Measurements from ENCODE around the gene SEMA3C.

Gene SEMA3C

DNA sequence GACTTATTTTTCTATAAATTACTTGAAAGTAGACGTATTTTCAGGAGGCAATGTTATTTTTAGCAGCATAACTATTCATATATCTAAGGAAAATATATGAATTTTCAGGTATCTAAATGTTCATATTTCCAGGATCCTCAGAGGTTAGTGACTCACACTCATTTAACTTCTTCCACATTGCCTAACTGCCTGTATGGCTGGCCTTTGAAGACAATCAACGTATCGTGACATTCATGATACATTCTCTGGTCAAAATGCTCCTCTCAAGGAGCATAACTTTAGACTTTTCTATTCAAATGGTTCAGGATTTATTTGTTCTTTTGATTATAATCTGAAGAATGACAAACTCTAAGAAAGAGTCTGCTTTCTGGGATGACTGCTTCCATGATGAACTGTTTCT, 89.3 kb downstream of the SEMA3C start:
- no peaks in the 10 kb centered on the region for H3K4me1 ChIP-seq (ENCODE audit: control insufficient read depth, insufficient read depth, low read length, poor library complexity, severe bottlenecking)
- no peak overlapping the region for H3K27ac ChIP-seq (ENCODE audit: insufficient read depth, low read length, poor library complexity, severe bottlenecking)
- no peaks in the 10 kb centered on the region for H3K9me3 ChIP-seq (ENCODE audit: control insufficient read depth, low read length)
- no peaks in the 10 kb centered on the region for H3K36me3 ChIP-seq (ENCODE audit: control insufficient read depth, insufficient read depth, low read length)
- no peak for DNase-seq
- H3K4me3 ChIP-seq (ENCODE audit: insufficient read depth, low read depth, low read length, poor library complexity, severe bottlenecking): no peak overlapping the region
- no peaks in the 10 kb centered on the region for H3K27me3 ChIP-seq (replicated peaks; ENCODE audit: control insufficient read depth, insufficient read depth, low read length, poor library complexity, severe bottlenecking)

DNA sequence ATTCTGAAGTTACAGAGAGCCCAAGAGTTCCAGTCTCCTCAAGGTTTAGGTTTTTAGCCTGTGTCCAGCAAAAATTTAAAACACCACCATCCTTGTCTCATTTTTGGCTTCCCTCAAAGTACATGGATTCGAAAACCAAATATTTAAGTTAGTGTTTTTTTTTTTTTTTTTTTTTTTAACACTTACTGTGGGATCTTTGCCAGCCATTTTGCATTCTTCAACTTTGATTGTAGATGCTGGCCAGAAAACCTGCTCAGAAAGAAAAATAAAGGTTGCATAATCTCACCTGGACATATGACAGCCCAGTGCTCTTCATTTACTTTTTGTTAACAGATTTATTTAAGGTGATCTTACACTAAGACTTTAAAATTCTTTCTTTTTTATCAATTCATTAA, 91.6 kb downstream of the SEMA3C start:
- Histone ChIP-seq H3K27me3 (replicated peaks; ENCODE audit: control insufficient read depth, insufficient read depth, low read length, poor library complexity, severe bottlenecking) (no peaks in the 10 kb centered on the region), H3K27ac (ENCODE audit: insufficient read depth, low read length, poor library complexity, severe bottlenecking) (no peak overlapping the region), H3K4me3 (ENCODE audit: insufficient read depth, low read depth, low read length, poor library complexity, severe bottlenecking) (no peak overlapping the region), H3K36me3 (ENCODE audit: control insufficient read depth, insufficient read depth, low read length) (no peaks in the 10 kb centered on the region), H3K9me3 (ENCODE audit: control insufficient read depth, low read length) (no peaks in the 10 kb centered on the region), H3K4me1 (ENCODE audit: control insufficient read depth, insufficient read depth, low read length, poor library complexity, severe bottlenecking) (no peaks in the 10 kb centered on the region)
- no peak for DNase-seq

DNA sequence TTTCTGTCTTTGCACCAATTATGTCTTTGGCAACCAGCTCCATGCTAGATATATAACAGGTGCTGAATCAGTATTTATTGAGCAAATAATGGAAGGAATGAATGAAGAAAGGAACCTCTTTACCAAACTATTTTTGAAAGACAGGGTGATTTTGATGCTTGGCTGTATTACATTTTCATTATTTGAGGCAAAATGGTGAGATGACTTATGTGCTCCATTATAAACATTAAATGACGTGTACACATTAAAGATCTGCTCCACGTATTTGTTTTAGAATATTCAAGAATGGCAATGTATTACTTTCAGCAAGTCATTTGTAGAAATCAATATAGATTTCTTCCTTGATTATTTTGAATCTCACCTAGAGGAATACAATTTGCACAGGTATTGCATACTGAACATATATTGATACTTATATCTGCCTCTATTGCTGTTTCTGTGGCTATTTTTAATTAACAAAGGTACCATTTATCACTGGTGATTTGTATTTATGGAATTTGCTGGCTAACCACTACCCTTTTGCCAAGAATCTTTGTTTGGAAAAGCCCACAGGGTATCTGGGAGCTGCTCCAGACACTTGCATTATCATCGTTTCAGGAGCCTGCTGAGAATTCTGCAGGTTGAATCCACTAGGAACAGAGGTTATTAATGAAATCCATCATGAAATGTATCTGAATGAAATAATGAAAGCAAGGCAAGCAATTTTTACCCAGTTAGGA, 92.2 kb downstream of the SEMA3C start:
- Histone ChIP-seq H3K36me3 (ENCODE audit: control insufficient read depth, insufficient read depth, low read length) (no peaks in the 10 kb centered on the region), H3K4me1 (ENCODE audit: control insufficient read depth, insufficient read depth, low read length, poor library complexity, severe bottlenecking) (no peaks in the 10 kb centered on the region), H3K9me3 (ENCODE audit: control insufficient read depth, low read length) (no peaks in the 10 kb centered on the region), H3K27me3 (replicated peaks; ENCODE audit: control insufficient read depth, insufficient read depth, low read length, poor library complexity, severe bottlenecking) (no peaks in the 10 kb centered on the region), H3K4me3 (ENCODE audit: insufficient read depth, low read depth, low read length, poor library complexity, severe bottlenecking) (no peak overlapping the region), H3K27ac (ENCODE audit: insufficient read depth, low read length, poor library complexity, severe bottlenecking) (no peak overlapping the region)
- no peak for DNase-seq

DNA sequence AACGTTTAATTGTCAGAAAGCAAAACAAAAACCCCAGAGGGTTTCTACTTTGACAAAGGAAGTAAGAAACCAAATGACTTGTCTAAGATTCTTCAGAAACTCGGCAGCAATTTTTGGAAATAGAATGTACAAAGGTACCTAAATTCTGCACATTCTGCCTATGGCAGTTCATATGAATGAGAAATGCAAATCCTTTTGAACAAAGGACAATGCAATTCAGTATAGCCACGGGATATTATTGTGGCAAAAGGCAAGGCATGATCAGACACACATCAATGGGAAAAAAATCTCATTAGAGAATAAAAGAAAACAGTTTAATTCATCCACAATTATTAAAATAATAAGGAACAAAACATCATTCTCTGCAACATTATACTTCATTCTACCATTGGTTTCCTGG, 93.4 kb downstream of the SEMA3C start:
- H3K4me3 ChIP-seq (ENCODE audit: insufficient read depth, low read depth, low read length, poor library complexity, severe bottlenecking): no peak overlapping the region
- H3K27me3 ChIP-seq (replicated peaks; ENCODE audit: control insufficient read depth, insufficient read depth, low read length, poor library complexity, severe bottlenecking): no peaks in the 10 kb centered on the region
- H3K9me3 ChIP-seq (ENCODE audit: control insufficient read depth, low read length): no peaks in the 10 kb centered on the region
- no peaks in the 10 kb centered on the region for H3K4me1 ChIP-seq (ENCODE audit: control insufficient read depth, insufficient read depth, low read length, poor library complexity, severe bottlenecking)
- H3K36me3 ChIP-seq (ENCODE audit: control insufficient read depth, insufficient read depth, low read length): no peaks in the 10 kb centered on the region
- H3K27ac ChIP-seq (ENCODE audit: insufficient read depth, low read length, poor library complexity, severe bottlenecking): no peak overlapping the region
- no peak for DNase-seq

DNA sequence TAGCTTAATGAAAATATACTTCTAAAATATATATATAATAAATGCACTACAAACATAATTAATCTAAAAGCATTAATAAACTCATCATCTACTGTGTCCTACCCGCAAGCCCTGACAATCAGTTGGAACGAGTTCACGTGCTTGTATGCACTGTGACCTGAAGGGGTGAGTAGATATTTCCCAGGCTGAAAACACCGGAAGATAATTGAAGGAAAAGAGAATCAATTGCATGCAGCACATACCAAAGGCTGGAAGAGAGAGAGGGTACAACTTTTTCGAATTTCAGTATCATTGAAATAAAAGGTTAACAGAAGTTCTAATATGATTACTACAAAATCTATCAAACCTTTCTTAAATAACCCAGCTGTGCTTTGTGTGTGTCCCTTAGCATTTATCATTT, 94.6 kb downstream of the SEMA3C start:
- Histone ChIP-seq H3K27ac (ENCODE audit: insufficient read depth, low read length, poor library complexity, severe bottlenecking) (no peak overlapping the region), H3K27me3 (replicated peaks; ENCODE audit: control insufficient read depth, insufficient read depth, low read length, poor library complexity, severe bottlenecking) (no peaks in the 10 kb centered on the region), H3K9me3 (ENCODE audit: control insufficient read depth, low read length) (no peaks in the 10 kb centered on the region), H3K4me3 (ENCODE audit: insufficient read depth, low read depth, low read length, poor library complexity, severe bottlenecking) (no peak overlapping the region), H3K36me3 (ENCODE audit: control insufficient read depth, insufficient read depth, low read length) (no peaks in the 10 kb centered on the region), H3K4me1 (ENCODE audit: control insufficient read depth, insufficient read depth, low read length, poor library complexity, severe bottlenecking) (no peaks in the 10 kb centered on the region)
- no peak for DNase-seq

DNA sequence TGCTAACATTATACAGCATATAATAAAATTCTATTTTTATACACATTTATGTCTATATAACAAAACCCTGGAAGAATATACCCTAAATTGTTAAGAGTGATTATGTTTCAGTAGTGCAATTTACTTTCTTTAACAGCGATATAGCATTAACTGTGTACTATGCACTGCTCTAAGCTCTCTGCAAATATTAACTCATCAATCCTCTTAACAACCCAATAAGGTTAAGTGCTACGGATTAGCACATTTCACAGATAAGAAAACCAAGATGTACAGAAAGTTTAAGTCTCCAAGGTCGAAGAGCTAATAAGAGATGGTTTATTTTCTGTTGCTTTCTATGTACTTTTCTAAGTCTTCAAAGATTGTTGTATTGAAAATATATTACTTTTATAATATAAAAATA, 95.8 kb downstream of the SEMA3C start:
- Histone ChIP-seq H3K27ac (ENCODE audit: insufficient read depth, low read length, poor library complexity, severe bottlenecking) (no peak overlapping the region), H3K4me3 (ENCODE audit: insufficient read depth, low read depth, low read length, poor library complexity, severe bottlenecking) (no peak overlapping the region), H3K4me1 (ENCODE audit: control insufficient read depth, insufficient read depth, low read length, poor library complexity, severe bottlenecking) (no peaks in the 10 kb centered on the region), H3K9me3 (ENCODE audit: control insufficient read depth, low read length) (no peaks in the 10 kb centered on the region), H3K27me3 (replicated peaks; ENCODE audit: control insufficient read depth, insufficient read depth, low read length, poor library complexity, severe bottlenecking) (no peaks in the 10 kb centered on the region), H3K36me3 (ENCODE audit: control insufficient read depth, insufficient read depth, low read length) (no peaks in the 10 kb centered on the region)
- no peak for DNase-seq

DNA sequence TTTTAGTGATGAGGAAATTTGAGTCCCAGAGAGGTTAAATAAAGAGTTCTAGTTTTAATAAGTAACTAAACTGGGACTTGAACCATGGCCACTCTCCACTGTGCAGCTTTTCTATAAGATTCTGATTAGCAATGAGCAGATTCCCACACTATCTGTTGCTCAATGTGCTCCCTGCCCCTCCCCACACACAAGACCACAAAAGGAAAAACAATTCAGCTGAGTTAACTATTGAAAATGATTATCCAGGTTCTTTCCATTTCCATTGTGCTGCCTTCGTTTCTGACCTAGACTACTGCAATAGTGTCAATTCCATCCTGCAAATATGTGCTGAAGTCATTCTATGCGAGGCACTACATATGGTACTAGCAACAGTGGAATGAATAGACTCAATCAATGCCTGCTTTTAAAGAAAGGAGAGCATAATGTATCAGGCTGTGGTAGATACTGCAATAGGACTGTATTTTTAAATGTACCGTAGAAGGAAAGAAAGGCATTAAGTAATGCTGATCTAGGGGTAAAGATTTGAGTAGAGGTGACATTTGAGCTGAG, 97.0 kb downstream of the SEMA3C start:
- no peaks in the 10 kb centered on the region for H3K4me1 ChIP-seq (ENCODE audit: control insufficient read depth, insufficient read depth, low read length, poor library complexity, severe bottlenecking)
- H3K4me3 ChIP-seq (ENCODE audit: insufficient read depth, low read depth, low read length, poor library complexity, severe bottlenecking): no peak overlapping the region
- no peak overlapping the region for H3K27ac ChIP-seq (ENCODE audit: insufficient read depth, low read length, poor library complexity, severe bottlenecking)
- no peaks in the 10 kb centered on the region for H3K27me3 ChIP-seq (replicated peaks; ENCODE audit: control insufficient read depth, insufficient read depth, low read length, poor library complexity, severe bottlenecking)
- no peaks in the 10 kb centered on the region for H3K36me3 ChIP-seq (ENCODE audit: control insufficient read depth, insufficient read depth, low read length)
- DNase-seq: no peak
- H3K9me3 ChIP-seq (ENCODE audit: control insufficient read depth, low read length): no peaks in the 10 kb centered on the region

DNA sequence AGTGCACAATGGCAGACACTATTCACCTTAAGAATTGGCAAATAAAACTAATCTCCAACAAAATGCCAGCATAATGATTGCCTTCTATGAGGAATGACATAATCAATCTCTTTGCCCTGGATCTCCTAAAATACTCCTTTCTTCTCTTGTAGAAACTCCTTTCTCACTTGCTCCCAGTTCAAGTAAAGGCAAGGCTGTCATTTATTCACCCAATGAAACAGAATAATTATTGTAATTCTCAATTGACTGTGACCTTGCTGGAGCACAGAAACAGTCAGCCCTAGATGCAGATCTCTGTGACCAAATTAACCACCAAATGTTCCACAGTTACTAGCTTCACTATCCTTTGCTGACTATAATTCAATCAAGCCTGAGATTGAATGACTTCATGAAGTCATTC, 99.3 kb downstream of the SEMA3C start:
- DNase-seq: no peak
- H3K4me1 ChIP-seq (ENCODE audit: control insufficient read depth, insufficient read depth, low read length, poor library complexity, severe bottlenecking): no peaks in the 10 kb centered on the region
- H3K27ac ChIP-seq (ENCODE audit: insufficient read depth, low read length, poor library complexity, severe bottlenecking): no peak overlapping the region
- no peak overlapping the region for H3K4me3 ChIP-seq (ENCODE audit: insufficient read depth, low read depth, low read length, poor library complexity, severe bottlenecking)
- H3K36me3 ChIP-seq (ENCODE audit: control insufficient read depth, insufficient read depth, low read length): no peaks in the 10 kb centered on the region
- no peaks in the 10 kb centered on the region for H3K27me3 ChIP-seq (replicated peaks; ENCODE audit: control insufficient read depth, insufficient read depth, low read length, poor library complexity, severe bottlenecking)
- no peaks in the 10 kb centered on the region for H3K9me3 ChIP-seq (ENCODE audit: control insufficient read depth, low read length)

DNA sequence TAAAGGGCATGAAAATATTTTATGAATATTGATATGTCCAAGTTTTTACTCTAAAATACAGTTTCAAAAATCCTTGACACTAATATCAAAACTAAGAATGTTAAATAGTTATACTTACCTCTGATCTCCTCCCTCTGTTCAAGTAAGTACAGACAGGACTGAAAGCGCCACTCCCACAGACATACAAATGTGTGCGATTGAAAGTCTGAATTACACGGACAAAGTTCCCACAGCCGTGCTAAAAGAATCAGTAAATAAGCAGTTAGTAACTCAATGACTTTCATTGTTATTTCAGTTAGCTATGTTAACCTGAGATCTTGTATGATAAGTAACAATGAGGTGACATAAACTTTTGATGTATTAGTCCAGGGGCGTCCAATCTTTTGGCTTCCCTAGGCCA, 100.7 kb downstream of the SEMA3C start:
- Histone ChIP-seq H3K9me3 (ENCODE audit: control insufficient read depth, low read length) (no peaks in the 10 kb centered on the region), H3K27ac (ENCODE audit: insufficient read depth, low read length, poor library complexity, severe bottlenecking) (no peak overlapping the region), H3K4me1 (ENCODE audit: control insufficient read depth, insufficient read depth, low read length, poor library complexity, severe bottlenecking) (no peaks in the 10 kb centered on the region), H3K36me3 (ENCODE audit: control insufficient read depth, insufficient read depth, low read length) (no peaks in the 10 kb centered on the region), H3K27me3 (replicated peaks; ENCODE audit: control insufficient read depth, insufficient read depth, low read length, poor library complexity, severe bottlenecking) (no peaks in the 10 kb centered on the region), H3K4me3 (ENCODE audit: insufficient read depth, low read depth, low read length, poor library complexity, severe bottlenecking) (no peak overlapping the region)
- no peak for DNase-seq

DNA sequence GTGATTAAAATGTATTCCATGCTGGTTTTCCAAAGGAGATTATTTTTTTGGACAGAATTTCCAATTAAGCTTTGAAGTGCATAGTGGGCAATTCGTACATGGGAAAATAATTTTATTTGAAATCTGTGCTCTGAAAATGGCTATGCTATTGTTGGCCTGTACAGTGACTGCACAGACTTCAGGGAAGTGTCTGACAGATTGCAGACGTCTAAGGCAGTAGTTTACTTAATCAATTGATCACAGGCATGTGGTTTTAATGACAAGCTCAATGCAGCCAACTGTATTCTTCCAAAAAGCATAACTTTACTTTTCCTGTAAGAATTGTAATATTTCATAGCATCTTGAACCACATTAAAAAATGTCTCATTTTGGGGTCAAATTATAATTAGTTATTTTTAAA, 102.0 kb downstream of the SEMA3C start:
- no peaks in the 10 kb centered on the region for H3K4me1 ChIP-seq (ENCODE audit: control insufficient read depth, insufficient read depth, low read length, poor library complexity, severe bottlenecking)
- no peak for DNase-seq
- no peaks in the 10 kb centered on the region for H3K9me3 ChIP-seq (ENCODE audit: control insufficient read depth, low read length)
- H3K27me3 ChIP-seq (replicated peaks; ENCODE audit: control insufficient read depth, insufficient read depth, low read length, poor library complexity, severe bottlenecking): no peaks in the 10 kb centered on the region
- H3K4me3 ChIP-seq (ENCODE audit: insufficient read depth, low read depth, low read length, poor library complexity, severe bottlenecking): no peak overlapping the region
- no peak overlapping the region for H3K27ac ChIP-seq (ENCODE audit: insufficient read depth, low read length, poor library complexity, severe bottlenecking)
- no peaks in the 10 kb centered on the region for H3K36me3 ChIP-seq (ENCODE audit: control insufficient read depth, insufficient read depth, low read length)

Data from effector memory CD4-positive, alpha-beta T cell (primary cell).